Activated CD4-positive, alpha-beta T cell treated with anti-CD3 and anti-CD28 coated beads for 48 hours (primary cell): Measurements from ENCODE around the gene CEP295NL.
"Not testable (repeated sequence)": the region's sequence is repeated elsewhere in the genome, so short reads cannot be mapped to it uniquely, and the experiment has no call there.

Experiments
- DNase-seq: peaks from one replicate; pipeline ENCODE4 v3.0.0-alpha.2; 2020

The CEP295NL gene, protein sequence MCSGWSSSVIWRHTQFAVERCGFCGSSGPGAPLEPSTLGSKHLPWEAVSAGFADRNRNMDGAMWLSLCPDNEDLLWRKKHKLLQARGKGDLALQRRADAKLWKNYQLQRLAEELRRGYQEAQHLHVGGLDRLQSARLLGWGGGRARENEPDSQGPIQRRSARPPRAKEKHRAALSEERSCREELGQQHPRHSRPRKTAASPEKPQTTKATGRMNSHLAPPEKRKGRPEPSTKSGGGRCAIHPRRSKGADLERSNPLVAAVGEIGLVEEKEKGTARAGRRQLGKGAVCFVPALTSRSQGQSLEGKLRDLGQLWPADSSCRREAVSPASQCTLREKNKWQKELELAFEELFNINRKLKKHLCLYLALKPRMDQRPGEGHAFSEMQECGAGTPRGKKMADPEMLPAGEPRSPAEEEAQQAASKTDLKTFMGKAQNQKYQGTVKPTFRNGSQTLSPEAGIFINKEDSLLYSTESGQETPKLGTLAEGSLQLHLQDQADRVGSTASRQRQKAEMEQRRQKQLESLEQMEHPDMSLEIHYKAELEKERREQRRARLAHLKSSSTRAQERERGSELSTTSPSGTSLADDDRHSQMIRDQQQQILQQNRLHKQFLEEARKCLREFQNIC

DNA sequence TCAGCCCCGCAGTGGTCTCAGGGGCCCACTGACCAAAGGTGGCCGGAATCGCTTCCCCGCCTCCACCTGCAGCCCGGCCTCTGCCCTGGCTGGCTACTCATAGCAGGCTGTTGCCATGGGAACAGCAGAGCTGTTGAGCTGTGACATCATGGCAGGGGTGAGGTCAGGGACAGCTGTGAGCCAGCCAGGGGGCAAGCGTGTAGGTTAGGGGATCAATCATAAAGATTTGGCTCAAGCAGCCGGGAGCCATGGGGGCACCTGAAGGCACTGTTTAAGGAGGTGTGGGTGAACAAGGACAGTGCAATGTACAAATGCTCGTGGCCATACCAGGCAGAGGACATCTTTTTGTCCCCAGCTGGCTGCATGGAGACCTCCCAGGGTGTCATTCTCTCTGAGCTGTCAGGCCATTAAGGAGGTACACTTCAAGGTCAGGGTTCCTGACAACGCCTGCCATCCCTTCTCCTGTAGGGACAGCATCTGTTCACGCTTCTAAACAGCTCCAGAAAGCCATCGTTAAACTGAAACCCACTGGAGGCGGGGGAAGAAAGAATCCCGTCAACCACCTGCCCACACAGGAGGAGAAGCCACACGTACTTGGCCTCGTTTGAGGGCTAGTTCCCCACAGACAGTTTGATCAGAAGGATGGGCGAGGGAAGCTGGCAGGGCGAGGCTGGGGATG lies at the start of gene CEP295NL:
CEP295NL (minus strand) TSS at position 101 of the 679 bp plus-strand sequence. CDS start 1,373 bp downstream, outside the sequence.
- DNase-seq = peak; percentile 44

DNA sequence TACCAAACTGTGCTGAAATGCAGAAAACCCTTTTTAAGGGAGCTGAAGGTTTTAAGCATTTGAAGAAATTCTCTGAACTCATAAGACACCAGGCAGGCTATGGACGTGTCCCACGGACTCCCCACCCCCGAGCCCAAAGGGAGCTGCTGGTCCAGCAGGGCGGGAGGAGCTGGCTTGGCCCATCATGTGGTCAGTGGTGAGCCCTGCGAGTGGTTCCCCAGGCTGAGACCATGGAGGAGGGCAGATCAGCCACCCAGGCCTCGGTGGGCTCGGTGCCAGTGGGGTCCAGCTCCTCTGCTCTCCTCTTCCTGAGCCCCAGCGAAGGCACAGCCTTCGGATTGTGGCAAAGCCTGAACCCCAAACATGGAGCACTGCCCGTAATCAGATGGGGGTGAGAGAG lies 49.7 kb upstream of the CEP295NL start:
- no peak for DNase-seq

DNA sequence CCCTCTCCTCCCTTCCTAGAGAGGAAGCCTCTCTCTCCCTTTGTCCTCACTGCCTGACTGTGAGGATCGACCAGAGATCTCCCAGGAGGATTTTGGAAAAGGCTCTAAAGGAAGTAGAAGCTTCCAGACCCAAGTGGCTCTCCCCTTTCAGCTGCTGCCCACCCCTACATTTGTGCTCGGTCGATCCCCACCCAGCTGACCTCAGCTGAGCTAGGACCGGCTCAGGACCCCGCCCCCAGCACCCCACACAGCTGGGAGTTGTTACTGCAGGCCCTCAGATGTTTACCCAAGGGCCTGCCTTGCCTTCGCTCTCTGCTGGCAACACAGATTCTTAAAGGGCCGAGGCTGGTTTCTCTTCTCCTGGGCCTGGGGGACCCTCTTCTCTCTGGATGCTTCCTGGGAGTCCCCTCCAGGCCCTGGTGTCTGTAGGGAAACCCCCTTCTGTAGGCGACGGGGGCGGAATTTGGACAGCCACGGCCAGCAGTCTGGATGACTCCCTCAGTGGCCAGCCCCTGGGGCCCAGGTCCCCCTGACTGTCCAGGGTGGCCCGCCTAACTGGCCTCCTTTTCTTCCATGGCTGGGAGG lies 49.1 kb upstream of the CEP295NL start:
- DNase-seq = no peak

DNA sequence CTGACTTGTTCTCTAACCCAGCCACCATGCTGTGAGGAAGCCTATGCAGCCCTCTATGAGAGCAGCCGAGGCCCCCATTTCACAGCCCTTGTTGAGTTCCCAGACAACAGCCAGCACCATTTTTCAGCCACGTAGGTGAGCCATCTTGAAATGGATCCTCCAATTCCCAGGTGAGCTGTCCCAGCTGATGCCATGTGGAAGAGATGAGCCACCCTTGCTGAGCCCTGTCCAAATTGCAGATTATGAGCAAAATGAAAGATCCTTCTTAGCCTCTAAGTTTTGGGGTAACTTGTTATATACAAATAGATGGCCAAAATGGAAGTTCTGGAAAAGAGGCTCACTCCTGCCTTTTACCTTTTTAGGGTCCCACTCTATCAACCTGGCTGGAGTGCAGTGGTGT lies 47.9 kb upstream of the CEP295NL start:
- DNase-seq = no peak

DNA sequence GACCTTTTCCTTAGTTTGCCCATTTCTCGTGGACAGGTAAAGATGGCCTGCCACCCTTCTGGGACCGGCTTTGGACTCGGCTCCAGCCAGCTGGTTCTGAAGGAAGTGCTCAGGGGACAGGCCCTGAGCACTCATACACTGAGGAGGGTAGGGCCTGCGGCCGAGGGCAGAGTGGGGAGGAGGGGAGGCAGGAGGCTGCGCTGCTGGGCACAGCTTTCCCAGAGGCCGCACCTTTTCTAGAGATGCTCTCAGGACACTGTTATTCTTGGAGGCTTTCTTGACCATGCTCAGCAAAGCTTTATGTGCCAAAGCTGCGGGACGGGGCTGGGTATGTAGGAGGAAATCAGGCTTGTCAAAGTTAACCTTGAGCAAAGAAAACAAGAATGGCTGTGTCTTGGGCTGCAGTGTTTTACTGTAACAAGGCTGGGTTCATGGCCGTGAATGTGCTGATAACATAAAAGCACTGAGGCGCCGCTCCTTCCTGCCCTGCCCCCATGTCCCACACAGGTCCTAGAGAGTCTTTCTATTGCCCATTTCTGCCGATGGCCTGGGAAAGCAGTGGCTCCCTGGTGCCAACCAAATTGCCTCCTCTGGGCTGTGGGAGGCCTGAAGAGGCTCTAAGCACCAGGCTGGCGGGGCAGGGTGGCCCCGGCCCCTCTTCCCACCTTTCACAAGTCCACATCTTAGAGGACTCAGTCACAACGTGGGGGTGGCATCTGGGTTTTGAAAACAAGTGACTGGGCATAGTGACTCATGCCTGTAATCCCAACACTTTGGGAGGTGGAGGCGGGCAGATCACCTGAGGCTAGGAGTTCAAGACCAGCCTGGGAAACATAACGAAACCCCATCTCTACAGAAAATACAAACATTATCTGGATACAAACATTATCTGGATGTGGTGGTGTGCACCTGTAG lies 44.5 kb upstream of the CEP295NL start:
- no peak for DNase-seq

DNA sequence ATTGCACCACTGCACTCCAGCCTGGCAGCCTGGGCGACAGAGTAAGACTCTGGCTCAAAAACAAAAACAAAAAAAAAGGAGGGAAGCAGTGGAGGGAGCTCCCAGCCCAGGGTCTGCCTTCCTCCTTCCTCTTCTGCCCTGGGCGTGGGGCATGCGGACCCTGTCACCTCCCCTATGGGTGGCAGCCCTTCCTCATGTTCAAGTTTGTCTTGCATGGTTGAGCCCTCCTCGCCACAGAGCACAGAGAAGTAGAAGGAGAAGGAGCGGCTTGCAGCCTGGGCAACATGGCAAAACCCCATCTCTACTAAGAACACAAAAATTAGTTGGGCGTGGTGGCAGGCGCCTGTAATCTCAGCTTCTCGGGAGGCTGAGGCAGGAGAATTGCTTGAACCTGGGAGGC lies 43.6 kb upstream of the CEP295NL start:
- no peak for DNase-seq

DNA sequence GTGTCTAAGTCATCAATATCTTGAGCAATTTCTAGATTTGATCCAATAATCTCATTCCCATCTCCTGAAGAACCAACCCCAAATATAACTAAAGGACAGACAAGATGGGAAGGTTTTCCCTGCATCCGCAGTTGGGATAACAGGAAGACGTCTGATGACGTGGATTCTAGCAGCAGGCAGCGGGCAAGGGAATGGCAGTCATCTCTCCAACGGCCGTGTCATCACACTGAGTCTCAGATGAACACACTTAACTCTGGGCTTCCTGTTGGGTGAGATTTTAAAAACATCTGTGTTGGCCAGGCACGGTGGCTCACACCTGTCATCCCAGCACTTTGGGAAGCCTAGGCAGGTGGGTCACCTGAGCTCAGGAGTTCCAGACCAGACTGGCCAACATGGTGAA lies 43.1 kb upstream of the CEP295NL start:
- DNase-seq = no peak

DNA sequence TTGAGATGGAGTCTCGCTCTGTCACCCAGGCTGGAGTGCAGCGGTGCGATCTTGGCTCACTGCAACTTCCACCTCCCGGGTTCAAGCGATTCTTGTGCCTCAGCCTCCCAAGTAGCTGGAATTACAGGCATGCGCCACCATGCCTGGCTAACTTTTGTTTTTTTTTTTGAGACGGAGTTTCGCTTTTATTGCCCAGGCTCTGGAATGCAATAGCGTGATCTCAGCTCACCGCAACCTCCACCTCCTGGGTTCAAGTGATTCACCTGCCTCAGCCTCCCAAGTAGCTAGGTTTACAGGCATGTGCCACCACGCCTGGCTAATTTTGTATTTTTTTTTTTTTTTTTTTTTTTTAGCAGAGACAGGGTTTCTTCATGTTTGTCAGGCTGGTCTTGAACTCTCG lies 42.5 kb upstream of the CEP295NL start:
- DNase-seq = not testable (repeated sequence)

DNA sequence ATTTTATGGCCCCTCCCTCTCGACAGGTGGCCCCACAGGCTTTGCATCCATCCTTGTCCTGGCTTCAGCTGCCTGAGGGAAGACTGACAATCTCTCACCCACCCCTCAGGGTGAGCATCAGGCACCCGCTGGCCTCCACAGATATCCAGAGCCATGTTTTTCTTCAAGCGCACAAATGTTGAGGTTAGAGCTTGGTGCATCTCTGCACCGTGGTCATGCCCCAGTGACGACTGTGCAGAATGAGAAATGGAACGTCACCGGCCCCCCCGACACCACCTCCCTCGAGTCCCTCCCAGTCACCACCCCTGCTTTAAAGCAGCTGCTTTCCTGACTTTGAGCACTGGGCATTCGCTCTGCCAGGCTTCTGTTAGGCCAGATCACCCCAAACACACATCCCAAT lies 42.0 kb upstream of the CEP295NL start:
- DNase-seq = no peak

DNA sequence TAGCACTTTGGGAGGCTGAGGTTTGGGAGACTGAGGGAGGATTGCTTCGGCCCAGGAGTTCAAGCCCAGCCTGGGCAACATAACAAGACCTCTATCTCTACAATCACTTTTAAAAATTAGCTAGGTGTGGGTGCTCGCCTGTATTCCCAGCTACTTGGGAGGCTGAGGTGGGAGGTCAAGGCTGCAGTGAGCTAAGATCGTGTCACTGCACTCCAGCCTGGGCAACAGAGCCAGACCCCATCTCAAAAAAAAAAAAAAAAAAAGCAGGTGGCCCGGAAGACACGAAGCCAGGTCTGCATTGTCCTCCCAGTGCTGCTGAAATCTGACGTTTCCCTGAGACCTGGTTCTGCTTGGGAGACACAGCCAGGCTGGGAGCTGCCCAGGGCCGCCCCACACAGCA lies 41.0 kb upstream of the CEP295NL start:
- DNase-seq = no peak

DNA sequence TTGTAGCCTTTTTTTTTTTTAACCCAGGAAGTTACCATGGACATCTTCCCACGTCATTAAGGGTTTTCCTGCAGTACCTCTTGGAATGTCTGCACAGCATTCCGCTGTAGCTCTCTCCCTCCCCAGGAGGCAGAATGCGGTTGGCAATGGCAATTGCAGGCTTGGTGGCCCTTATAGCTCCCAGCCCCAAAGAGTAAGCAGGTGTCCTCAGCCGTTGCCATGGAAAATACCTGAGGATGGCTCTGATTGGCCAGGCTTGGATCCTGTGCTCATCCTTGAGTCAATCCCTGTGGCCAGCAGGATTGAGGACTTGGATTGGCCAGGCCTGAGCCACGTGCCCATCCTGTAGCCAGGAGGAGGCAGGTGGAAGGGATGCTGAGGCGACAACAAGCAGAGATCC lies 37.7 kb upstream of the CEP295NL start:
- DNase-seq = no peak

DNA sequence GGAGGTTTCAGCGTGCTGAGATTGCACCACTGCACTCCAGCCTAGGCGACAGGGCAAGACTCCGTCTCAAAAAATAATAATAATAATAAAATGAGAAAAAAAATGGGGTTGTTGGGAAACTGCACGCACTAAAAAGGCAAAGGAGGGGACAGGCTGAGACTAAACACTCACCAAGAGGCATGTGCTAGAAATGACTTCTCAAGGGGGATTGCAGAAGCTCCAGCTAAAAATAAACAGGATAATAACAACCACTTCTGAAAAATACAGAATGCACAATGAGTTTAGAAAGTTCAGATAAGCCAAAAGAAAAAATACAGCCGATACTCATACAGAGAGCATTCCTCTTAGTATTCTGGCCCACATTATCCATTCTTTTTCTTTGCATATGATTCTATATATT lies 37.3 kb upstream of the CEP295NL start:
- no peak for DNase-seq

DNA sequence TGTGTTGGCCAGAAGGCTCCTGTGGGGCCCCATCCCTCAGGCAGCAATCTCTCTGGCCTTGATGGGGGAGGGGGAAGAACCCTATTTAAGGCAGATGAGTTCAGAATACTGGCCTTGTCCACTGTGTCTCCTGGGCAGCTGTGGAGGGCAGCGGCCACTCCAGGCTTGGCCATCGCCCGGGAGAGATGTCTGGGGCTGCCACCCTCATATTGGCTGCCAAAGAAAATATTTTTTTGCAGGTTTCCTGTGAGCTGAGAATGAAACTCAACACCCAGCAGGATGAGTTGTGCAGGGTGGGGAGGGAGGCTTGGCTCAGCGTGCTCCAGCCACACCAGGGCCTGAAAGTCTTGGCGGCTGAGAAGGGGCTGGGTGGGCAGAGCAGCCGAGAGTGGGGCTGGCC lies 36.6 kb upstream of the CEP295NL start:
- DNase-seq = no peak

DNA sequence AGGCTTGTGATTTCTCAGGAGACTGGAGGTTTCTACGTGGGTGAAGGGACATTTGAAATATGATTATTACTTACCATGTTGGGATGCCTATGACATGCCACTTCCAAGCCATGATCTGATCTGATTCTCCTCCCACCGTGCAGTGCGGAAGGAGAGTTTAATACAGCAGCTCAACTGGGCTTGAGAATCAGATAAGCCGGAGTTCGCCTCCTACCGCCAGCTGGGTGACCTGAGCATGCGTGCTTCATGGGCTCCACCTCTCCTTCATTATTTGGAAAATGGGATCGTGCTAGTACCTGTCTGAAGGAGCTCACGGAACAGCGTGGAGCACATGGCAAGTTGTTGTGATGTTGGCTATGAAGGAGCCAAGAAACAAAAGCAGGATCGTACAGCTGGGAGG lies 34.6 kb upstream of the CEP295NL start:
- no peak for DNase-seq

DNA sequence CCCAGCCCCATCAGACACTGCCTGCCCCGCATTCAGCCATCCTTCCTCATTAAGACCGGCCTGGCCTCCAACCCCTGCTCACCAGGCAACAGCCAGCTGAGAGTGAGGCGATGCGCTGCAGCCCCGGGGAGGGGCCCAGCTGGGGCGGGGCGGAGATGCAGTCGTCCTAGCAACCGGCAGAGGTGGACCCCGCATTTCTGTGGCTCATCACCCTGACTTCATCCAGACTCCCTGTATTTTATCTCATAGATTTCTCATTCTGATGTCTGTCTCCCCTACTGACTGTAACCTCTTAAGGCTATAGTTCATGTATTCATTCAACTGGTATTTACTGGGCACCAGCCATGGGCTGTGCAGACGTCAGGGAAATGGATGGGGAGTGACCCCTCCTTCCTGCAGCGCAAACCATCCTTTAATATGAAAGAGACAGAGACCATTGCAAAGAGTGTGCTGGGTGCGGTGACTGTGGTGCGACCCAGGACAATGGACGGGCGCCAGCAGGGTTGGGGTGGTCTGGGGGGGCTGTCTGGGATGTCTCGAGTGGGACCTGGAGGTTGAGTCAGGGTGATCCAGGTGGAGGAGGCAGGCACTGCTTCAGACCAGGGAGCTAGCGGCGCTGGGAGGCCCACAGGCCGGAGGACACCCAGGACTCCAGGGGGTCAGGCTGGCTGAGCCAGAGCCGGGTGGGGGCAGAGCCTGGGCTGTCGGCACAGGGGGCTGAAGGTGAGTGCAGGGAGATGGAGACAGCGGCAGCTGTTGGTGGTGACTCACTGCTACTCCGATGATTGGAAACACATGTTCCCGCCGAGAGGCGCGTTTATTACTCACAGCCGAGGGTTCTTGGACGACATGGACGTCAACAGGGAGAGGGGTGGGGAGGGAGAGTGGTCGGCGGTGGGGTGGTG lies 32.7 kb upstream of the CEP295NL start:
- DNase-seq = no peak

DNA sequence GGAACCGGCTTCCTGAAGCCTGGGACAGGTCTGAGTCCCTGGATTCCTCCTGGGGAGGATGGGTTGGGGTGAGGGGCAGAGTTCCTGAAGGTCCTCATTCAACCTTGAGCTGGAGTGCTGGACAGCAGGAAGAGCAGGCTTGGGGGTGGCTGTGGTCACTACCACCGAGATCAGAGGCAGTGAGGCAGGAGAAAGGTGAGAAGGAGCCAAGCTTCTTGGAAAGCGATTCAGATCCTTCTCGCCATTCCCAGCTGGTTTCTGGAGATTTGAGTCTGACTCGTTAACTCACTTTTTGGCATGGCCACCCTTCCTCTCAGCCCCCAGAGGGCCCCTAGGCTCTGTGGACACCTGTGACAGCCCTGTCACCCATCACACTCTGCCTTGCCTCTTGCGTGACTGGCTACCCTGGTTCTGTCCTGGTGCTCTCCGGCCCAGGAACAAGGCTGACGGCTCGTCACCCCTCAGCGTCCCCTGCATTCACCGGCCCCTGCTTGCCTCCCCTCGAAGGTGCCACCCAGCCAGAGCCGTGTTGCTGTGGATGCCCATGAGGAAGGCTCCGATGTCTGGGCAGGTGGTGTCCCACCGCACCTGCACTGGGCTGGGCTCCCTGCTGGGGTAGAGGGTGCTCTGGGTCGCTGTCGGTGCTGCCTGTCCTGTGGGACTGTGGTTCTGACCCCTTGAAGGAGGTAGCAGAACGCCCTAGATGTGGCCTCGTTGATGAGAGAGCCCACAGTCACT lies 31.8 kb upstream of the CEP295NL start:
- no peak for DNase-seq

DNA sequence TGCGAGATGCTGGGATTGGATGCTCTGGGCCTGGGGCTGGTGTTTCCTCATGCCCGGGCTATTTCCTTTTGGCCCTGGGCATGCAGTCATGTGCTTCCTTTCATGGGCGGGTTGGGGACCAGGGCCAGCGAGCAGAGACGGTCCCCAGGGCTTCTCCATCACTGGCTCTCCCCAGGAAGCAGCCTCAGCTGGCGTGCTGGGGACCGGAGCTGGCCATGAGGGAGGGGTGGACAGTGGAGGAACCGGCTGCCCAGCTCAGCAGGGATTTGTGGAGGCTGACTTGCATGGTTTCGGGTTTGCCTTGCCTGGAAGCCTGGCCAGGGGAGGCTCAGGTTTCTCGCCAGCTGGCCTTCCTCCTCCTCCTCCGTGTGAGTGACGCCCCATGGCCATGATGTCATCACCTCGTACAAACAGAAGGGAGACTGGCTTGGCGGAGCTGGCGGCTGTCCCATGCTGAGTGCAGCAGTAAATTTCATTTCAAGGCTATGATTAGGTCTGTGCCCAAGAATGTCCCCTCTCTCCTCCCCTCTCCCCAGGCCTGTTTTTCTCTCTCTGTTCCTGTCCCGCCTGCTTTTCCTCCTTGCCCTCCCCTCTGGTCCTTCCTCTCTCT lies 31.1 kb upstream of the CEP295NL start:
- DNase-seq = peak; percentile 14

DNA sequence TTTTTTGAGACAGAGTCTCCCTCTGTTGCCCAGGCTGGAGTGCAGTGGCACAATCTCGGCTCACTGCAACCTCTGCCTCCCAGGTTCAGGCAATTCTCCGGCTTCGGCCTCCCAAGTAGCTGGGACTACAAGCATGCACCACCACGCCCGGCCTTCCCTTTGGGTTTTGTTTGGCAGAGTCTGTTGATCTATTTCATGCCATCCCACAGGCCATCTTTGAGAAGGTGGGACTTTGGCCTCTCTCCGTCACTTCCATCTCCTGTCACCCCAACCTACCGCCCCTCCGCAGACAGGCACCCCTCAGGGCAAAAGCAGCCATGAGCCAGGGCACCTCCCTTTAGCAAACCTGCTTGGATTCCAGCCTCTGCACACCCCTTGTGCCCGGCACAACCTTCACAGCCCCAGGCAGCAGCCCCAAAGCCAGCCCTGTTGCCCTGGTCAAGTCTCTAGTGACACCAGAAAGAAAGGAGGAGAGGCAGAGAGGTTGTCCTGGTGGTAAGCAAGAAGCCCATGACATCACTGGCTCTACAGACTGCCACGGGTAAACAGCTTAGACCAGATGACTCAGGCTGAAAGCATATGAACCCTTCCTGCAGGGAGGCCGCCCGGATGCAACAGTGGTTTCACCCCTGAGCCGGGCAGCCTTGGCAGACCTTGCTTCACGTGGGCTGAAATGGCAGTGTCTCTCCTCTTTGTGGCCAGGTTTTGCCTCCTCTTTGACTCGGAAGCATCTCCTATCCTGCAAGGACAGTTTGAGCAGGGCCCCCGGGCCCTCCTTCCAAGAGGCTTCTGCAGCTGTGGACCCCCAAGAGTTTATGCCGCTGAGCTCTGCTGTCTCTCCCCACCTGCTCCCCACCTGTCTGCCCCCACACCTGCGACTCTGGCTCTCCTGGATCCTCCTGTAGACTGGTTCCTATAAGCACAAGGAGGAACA lies 30.3 kb upstream of the CEP295NL start:
- peak; percentile 57 for DNase-seq
